Upper lobe of right lung (tissue), 1 donor: ENCODE measurements around the gene ADGB. TPM values are rescaled to one million over a fixed set of nuclear protein-coding genes. Genes with fewer than 3 reads are reported as not detected.

Experiments used
- ATAC-seq: fragments of 200-7000 bp; cut with Tn5 transposase; one replicate; pipeline ENCODE4 v1.9.1; 2020; ENCODE audit warnings: mild to moderate bottlenecking, moderate library complexity
- DNase-seq: peaks from one replicate; pipeline ENCODE4 v3.0.0-alpha.2; 2020
- H3K27ac ChIP-seq: fragments of 200-600 bp; one replicate; pipeline ENCODE4 v1.8.0; 2022
- H3K27me3 ChIP-seq: fragments of 200-600 bp; one replicate; pipeline ENCODE4 v1.8.0; 2022; ENCODE audit warnings: mild to moderate bottlenecking
- H3K36me3 ChIP-seq: fragments of 200-600 bp; one replicate; pipeline ENCODE4 v1.8.0; 2022
- H3K4me1 ChIP-seq: fragments of 200-600 bp; one replicate; pipeline ENCODE4 v1.8.0; 2022
- H3K4me3 ChIP-seq: fragments of 200-600 bp; one replicate; pipeline ENCODE4 v1.8.0; 2022; ENCODE audit warnings: mild to moderate bottlenecking
- H3K9me3 ChIP-seq: fragments of 200-600 bp; one replicate; pipeline ENCODE4 v1.8.0; 2022
- intact Hi-C: fragments of 100-400 bp; cut with DNase I; formaldehyde crosslinking; loops from one replicate; pipeline ENCODE4 v1.11.0; 2022
- total RNA-seq: library from RNA; stranded (reverse); fragmentation: NEBNext Ultra II Directional; extraction: Animal tissue kit (Norgen Biotek cat#: 25700); gene quantifications from one replicate; pipeline ENCODE4 v1.2.1, GENCODE V29; 2021
- TF ChIP-seq, protein P1 (sequence below): fragments of 200-600 bp; IDR thresholded peaks from one replicate; pipeline ENCODE4 v1.8.0; 2022; ENCODE audit warnings: antibody characterized with exemption
- donor health status: DM: no; HTN: yes; CAD: no; lungs with severe emphysema.

ADGB gene
- total RNA-seq, 1 donor from 2014 or later = not detected

DNA sequence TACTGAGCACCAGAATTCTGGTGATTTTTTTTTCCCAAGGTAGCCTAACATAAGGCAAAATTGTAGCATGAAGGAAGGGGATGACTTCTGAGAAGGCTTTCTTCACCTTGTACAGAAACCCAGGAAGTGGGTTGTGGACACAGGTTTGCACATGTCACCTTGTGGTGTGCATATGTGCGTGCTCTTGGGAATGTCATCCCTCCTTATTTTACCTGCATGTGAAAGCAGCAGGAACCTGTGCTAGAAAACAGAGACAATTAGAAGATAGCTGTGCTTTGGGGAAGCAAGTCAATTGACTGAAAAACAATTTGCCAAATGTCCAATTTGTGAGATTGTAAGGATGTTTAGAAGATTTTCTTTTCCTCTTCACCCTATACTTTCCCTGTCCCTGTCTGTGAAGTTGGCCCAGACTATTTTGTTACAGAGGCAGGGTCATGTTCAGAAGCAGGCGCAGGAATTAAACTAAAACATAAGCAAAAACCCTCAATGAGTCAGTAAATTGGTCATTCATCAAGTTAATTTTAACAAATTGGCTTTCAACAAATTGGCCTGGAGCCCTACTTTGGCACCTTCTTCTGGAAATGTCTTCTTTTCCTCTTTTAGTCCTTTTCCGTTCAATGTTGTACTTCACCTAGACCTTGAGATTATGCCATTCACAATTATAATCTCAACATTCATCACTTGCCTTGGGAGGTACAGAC, 261.2 kb downstream of the ADGB start:
- intact Hi-C loops = no loop called here
- ATAC-seq = no peak
- no peak overlapping the region for H3K4me3 ChIP-seq

DNA sequence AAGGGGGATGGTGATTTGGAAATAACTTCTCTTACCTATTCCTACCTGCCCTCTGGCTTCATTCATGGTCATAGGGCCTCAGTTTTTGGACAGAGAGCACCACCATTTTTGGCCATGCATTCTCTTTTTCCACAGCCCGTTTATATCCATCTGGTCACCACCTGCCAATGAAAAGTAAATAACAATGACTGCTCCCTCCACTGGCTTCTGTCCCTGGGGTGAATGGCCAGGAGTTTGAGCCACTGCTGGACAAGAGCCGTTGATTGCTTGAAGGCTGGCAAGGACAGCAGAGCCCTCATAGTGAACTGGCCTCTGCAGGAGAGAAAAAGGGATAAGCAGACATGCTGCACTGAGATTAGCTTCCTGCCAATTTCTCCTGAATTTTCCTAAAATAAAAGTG, 261.8 kb downstream of the ADGB start:
- TF ChIP-seq, protein P1, sequence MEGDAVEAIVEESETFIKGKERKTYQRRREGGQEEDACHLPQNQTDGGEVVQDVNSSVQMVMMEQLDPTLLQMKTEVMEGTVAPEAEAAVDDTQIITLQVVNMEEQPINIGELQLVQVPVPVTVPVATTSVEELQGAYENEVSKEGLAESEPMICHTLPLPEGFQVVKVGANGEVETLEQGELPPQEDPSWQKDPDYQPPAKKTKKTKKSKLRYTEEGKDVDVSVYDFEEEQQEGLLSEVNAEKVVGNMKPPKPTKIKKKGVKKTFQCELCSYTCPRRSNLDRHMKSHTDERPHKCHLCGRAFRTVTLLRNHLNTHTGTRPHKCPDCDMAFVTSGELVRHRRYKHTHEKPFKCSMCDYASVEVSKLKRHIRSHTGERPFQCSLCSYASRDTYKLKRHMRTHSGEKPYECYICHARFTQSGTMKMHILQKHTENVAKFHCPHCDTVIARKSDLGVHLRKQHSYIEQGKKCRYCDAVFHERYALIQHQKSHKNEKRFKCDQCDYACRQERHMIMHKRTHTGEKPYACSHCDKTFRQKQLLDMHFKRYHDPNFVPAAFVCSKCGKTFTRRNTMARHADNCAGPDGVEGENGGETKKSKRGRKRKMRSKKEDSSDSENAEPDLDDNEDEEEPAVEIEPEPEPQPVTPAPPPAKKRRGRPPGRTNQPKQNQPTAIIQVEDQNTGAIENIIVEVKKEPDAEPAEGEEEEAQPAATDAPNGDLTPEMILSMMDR = no peak
- Histone ChIP-seq H3K27me3 (no peaks in the 10 kb centered on the region), H3K4me1 (no peaks in the 10 kb centered on the region), H3K9me3 (no peaks in the 10 kb centered on the region), H3K36me3 (no peaks in the 10 kb centered on the region), H3K4me3 (no peak overlapping the region), H3K27ac (no peak overlapping the region)
- no peak for DNase-seq
- no peak for ATAC-seq
- intact Hi-C loops = no loop called here

More for the DNA sequence above, 261.2 kb downstream of the ADGB start:
- no peak for DNase-seq
- Histone ChIP-seq H3K27me3 (no peaks in the 10 kb centered on the region), H3K27ac (no peak overlapping the region), H3K9me3 (no peaks in the 10 kb centered on the region), H3K4me1 (no peaks in the 10 kb centered on the region), H3K36me3 (no peaks in the 10 kb centered on the region)
- TF ChIP-seq, protein P1 = no peak

DNA sequence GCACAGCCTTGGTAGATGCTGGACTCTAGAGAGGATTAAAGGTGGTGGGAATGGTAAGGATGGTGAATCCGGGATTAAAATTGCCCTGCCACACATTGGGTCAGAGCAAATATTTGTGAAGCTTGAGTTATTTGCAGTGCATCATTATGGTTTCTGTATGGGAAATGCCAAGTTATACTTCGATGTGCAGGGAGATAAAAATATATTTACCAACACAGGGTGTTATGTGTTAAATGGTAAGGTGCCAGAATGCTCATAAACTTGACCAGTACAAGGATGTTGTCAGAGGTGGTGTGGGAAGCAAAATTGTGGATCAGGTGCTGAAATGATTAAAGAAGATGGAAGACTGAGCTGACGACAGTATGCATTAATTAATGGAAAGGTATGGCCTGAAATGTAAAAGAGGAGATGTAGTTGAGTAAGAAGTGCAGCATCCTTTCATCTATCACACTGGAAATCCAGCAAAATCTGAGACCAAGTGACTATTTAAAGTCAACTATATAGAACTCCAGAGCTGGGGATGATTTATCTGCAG, 262.3 kb downstream of the ADGB start:
- Histone ChIP-seq H3K9me3 (no peaks in the 10 kb centered on the region), H3K36me3 (no peaks in the 10 kb centered on the region), H3K4me1 (no peaks in the 10 kb centered on the region), H3K27ac (no peak overlapping the region), H3K27me3 (no peaks in the 10 kb centered on the region), H3K4me3 (no peak overlapping the region)
- DNase-seq (no peak), ATAC-seq (no peak)
- TF ChIP-seq, protein P1 = no peak
- intact Hi-C loops = no loop called here

DNA sequence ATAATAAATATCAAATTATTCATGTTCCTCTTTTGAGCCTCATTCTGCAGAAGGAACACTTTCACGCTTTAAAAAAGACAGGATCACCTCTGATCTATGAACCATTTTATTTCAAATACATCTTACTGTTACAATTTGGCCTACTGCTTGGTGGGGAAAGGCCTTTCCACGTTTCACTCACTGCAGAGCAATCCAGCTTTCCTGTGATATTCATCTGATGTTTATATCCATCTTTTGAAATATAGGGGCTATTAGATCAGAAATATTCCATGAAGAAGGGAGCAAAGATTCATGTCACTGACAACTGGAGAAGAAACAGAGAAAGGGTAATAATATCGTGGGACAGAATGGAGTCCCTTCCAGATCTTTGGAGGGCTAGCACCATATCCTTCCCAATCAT, 262.9 kb downstream of the ADGB start:
- TF ChIP-seq, protein P1 = no peak

DNA sequence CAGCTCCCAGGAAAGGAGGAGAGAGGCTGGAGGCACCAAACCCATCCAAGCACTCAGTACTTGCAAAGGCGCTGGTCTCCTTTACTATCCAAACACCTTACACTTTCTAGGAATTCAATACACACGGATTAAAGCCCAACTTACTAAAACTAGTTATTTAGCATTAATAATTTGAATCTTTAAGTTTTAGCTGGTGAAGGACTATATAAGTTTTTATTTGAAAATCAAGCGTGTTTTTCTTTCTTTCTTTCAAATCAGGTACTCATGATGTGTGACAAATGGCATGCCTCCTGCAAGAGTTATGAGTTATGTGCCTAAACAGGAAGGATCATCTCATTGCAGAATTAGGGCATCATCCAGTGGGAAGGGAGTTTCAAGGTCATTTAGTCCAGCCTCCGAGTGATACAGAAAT, 263.7 kb downstream of the ADGB start:
- DNase-seq (no peak), ATAC-seq (no peak)
- TF ChIP-seq, protein P1 = no peak
- H3K4me3 ChIP-seq = no peak overlapping the region
- no peaks in the 10 kb centered on the region for H3K27me3 ChIP-seq
- no peaks in the 10 kb centered on the region for H3K4me1 ChIP-seq
- intact Hi-C loops = no loop called here
- no peaks in the 10 kb centered on the region for H3K36me3 ChIP-seq
- H3K9me3 ChIP-seq = no peaks in the 10 kb centered on the region
- no peak overlapping the region for H3K27ac ChIP-seq

More for the DNA sequence above, 262.9 kb downstream of the ADGB start:
- DNase-seq (no peak), ATAC-seq (no peak)
- H3K4me3 ChIP-seq = no peak overlapping the region
- intact Hi-C loops = no loop called here
- no peak overlapping the region for H3K27ac ChIP-seq
- H3K9me3 ChIP-seq = no peaks in the 10 kb centered on the region
- no peaks in the 10 kb centered on the region for H3K27me3 ChIP-seq
- no peaks in the 10 kb centered on the region for H3K4me1 ChIP-seq
- H3K36me3 ChIP-seq = no peaks in the 10 kb centered on the region
